A673 (cell line): ENCODE data around the gene SRGAP1.
"Not testable (repeated sequence)": the region's sequence is repeated elsewhere in the genome, so short reads cannot be mapped to it uniquely, and the experiment has no call there.

Source experiments
- CTCF ChIP-seq: fragments of 300-800, 200-600 bp; sonication (generic); conservative IDR thresholded peaks from 2 replicates; pipeline ENCODE4 v1.5.1; 2017; ENCODE audit warnings: low read depth, mild to moderate bottlenecking, antibody characterized with exemption, low read length, moderate library complexity, mixed read lengths
- EZH2 ChIP-seq: fragments of 200-600 bp; sonication (generic); IDR thresholded peaks from 2 replicates; pipeline ENCODE4 v1.6.1; 2017; ENCODE audit warnings: borderline replicate concordance, low read depth, mild to moderate bottlenecking, mixed read lengths, antibody characterized with exemption, low read length; ENCODE audit not compliant: poor library complexity, severe bottlenecking

- not testable (repeated sequence) for TF ChIP-seq CTCF, EZH2
These were observed 286.0 kb downstream of the SRGAP1 start for GRCh38 chr12:64130476-64130875.
